A549 treated with ZK216348 at 1 μM for 4 hours (cell line): ENCODE results near the gene GJC1. TPM values are rescaled to one million over a fixed set of nuclear protein-coding genes. Genes with fewer than 3 reads are reported as not detected.

ENCODE experiments used
- total RNA-seq: library from RNA; stranded (reverse); fragments of 200-300 nt; extraction: Qiagen RNA extraction; gene quantifications from 5 replicates; pipeline ENCODE4 v1.2.3, GENCODE V29; 2022; ENCODE audit warnings: low read depth

Gene GJC1
- total RNA-seq, result 23.1 to 35.8 TPM (median 29.3 TPM) in 5 replicates

GRCh38 chr17:44829523-44830358 is at the start of gene GJC1:
Gene GJC1 (minus strand): TSS chr17:44830287. CDS start chr17:44805817, 24,470 bp downstream.

GRCh38 chr17:44847586-44847985 is 17.5 kb upstream of the GJC1 start, which contains the start of gene HIGD1B:
Gene HIGD1B (plus strand): TSS chr17:44847883. CDS start chr17:44848153, 270 bp downstream.

GRCh38 chr17:44758414-44759085 is 71.5 kb downstream of the GJC1 start, which contains the start of gene ADAM11:
Gene ADAM11 (plus strand): TSS chr17:44758988. CDS start chr17:44759200, 212 bp downstream.

Other genes with a start within 250 kb of the GJC1 start
- gene MEIOC, start 173.8 kb downstream of the GJC1 start, total RNA-seq, result 1.2 to 3.1 TPM (median 3.0 TPM) in 5 replicates
- gene CCDC43, start 140.5 kb downstream of the GJC1 start, total RNA-seq, result 22.6 to 41.1 TPM (median 30.1 TPM) in 5 replicates
- 19.4 to 30.5 TPM (median 26.9 TPM) in 5 replicates for gene DBF4B, start 121.6 kb downstream of the GJC1 start, total RNA-seq
- gene ADAM11, start 71.3 kb downstream of the GJC1 start, total RNA-seq, result 1.3 to 2.7 TPM (median 2.0 TPM) in 5 replicates
- not detected in 5 replicates for gene HIGD1B, start 17.6 kb upstream of the GJC1 start, total RNA-seq
- 132 to 171 TPM (median 154 TPM) in 5 replicates for gene EFTUD2, start 69.2 kb upstream of the GJC1 start, total RNA-seq
- 0.56 to 1.4 TPM (median 0.72 TPM) in 5 replicates for gene GFAP, start 85.2 kb upstream of the GJC1 start, total RNA-seq
- gene KIF18B, start 117.5 kb upstream of the GJC1 start, total RNA-seq, result 22.4 to 41.1 TPM (median 39.9 TPM) in 5 replicates
- gene C1QL1, start 138.0 kb upstream of the GJC1 start, total RNA-seq, result 13.1 to 36.0 TPM (median 31.1 TPM) in 5 replicates
- 16.0 to 19.7 TPM (median 18.7 TPM) in 5 replicates for gene DCAKD, start 221.3 kb upstream of the GJC1 start, total RNA-seq
- 151 to 428 TPM (median 168 TPM) in 5 replicates for gene NMT1, start 231.0 kb upstream of the GJC1 start, total RNA-seq